Measurements from ENCODE around the gene ORM1. TPM values are rescaled to one million over a fixed set of nuclear protein-coding genes. Genes with fewer than 3 reads are reported as not detected.

Gene ORM1
- total RNA-seq, 1 donor from 2014 or later: not detected

DNA sequence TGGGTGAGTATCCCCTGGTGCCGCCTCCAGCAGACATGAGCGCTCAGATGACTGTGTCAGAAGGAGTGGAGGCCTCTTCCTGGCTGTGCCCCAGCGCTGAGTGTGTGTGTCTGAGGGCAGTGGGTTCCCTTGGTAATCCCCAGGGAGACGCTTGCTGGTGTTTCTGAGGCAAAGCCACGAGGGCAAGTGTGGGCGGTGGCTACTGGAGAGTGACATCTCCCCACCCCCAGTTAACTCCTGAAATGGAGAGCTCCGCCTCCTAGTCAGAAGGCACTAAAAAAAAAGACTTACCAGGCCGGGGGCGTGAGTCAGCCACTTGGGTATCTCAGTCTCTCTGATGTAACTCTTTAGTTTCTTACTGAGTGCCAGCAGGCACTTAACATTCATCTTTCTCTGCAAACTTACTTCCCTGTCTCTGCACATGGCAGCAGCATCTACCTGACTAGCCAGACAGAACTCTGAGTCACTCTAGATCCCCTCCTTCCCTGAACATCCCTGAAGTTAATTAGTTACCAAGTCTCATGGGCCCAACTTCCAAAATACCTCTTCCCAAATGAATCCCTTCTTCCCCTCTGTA is 26.1 kb downstream of the ORM1 start:
- peaks cover 4% of the 10 kb centered on the region for H3K36me3 ChIP-seq (ENCODE audit: control insufficient read depth, insufficient read depth, low read length)
- TF ChIP-seq, protein P1, sequence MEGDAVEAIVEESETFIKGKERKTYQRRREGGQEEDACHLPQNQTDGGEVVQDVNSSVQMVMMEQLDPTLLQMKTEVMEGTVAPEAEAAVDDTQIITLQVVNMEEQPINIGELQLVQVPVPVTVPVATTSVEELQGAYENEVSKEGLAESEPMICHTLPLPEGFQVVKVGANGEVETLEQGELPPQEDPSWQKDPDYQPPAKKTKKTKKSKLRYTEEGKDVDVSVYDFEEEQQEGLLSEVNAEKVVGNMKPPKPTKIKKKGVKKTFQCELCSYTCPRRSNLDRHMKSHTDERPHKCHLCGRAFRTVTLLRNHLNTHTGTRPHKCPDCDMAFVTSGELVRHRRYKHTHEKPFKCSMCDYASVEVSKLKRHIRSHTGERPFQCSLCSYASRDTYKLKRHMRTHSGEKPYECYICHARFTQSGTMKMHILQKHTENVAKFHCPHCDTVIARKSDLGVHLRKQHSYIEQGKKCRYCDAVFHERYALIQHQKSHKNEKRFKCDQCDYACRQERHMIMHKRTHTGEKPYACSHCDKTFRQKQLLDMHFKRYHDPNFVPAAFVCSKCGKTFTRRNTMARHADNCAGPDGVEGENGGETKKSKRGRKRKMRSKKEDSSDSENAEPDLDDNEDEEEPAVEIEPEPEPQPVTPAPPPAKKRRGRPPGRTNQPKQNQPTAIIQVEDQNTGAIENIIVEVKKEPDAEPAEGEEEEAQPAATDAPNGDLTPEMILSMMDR (IDR thresholded peaks at IDR 0.05; ENCODE audit: insufficient read depth, low read length, severe bottlenecking): no peak
- H3K27me3 ChIP-seq (ENCODE audit: control insufficient read depth, insufficient read depth, low read length): no peaks in the 10 kb centered on the region
- FAIRE-seq (peak; percentile 97), DNase-seq (ENCODE audit: low read depth) (peak; percentile 94)
- H3K4me3 ChIP-seq (ENCODE audit: low read depth, low read length): no peak overlapping the region

- TF ChIP-seq, protein P1 (IDR thresholded peaks at IDR 0.05; ENCODE audit: insufficient read depth, low read length, severe bottlenecking): no peak
- no peak for FAIRE-seq
Observed at GRCh38 chr9:114349713-114350480, 27.0 kb downstream of the ORM1 start.

GRCh38 chr9:114350636-114351401 is 27.9 kb downstream of the ORM1 start:
- H3K27me3 ChIP-seq (ENCODE audit: control insufficient read depth, insufficient read depth, low read length): no peaks in the 10 kb centered on the region
- no peak overlapping the region for H3K4me3 ChIP-seq (ENCODE audit: low read depth, low read length)
- H3K36me3 ChIP-seq (ENCODE audit: control insufficient read depth, insufficient read depth, low read length): peaks cover 5% of the 10 kb centered on the region
- no peak for DNase-seq (ENCODE audit: low read depth)
- FAIRE-seq: no peak
- TF ChIP-seq, protein P1 (IDR thresholded peaks at IDR 0.05; ENCODE audit: insufficient read depth, low read length, severe bottlenecking): no peak

More at GRCh38 chr9:114349713-114350480, 27.0 kb downstream of the ORM1 start:
- DNase-seq (ENCODE audit: low read depth): no peak
- Histone ChIP-seq H3K36me3 (ENCODE audit: control insufficient read depth, insufficient read depth, low read length) (peaks cover 4% of the 10 kb centered on the region), H3K4me3 (ENCODE audit: low read depth, low read length) (no peak overlapping the region), H3K27me3 (ENCODE audit: control insufficient read depth, insufficient read depth, low read length) (no peaks in the 10 kb centered on the region)

DNA sequence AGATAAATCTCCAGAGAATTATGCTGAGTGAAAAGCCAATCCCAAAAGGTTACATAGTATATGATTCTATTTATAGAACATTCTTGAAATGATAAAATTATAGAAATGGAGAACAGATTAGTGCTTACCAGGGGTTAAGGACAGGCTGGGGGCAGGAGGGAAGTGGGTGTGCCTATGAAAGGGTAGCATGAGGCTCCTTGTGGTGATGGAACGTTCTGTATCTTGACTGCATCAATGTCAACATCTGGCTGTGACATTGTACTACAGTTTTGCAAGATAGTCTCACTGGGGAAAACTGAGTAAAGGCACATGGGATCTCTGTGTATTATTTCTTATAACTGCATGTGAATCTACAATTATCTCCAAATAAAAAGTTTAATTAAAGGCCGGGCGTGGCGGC is 29.0 kb downstream of the ORM1 start:
- TF ChIP-seq, protein P1 (IDR thresholded peaks at IDR 0.05; ENCODE audit: insufficient read depth, low read length, severe bottlenecking): no peak
- Histone ChIP-seq H3K27me3 (ENCODE audit: control insufficient read depth, insufficient read depth, low read length) (no peaks in the 10 kb centered on the region), H3K4me3 (ENCODE audit: low read depth, low read length) (no peak overlapping the region), H3K36me3 (ENCODE audit: control insufficient read depth, insufficient read depth, low read length) (peaks cover 3% of the 10 kb centered on the region)
- DNase-seq (ENCODE audit: low read depth) (no peak), FAIRE-seq (no peak)

DNA sequence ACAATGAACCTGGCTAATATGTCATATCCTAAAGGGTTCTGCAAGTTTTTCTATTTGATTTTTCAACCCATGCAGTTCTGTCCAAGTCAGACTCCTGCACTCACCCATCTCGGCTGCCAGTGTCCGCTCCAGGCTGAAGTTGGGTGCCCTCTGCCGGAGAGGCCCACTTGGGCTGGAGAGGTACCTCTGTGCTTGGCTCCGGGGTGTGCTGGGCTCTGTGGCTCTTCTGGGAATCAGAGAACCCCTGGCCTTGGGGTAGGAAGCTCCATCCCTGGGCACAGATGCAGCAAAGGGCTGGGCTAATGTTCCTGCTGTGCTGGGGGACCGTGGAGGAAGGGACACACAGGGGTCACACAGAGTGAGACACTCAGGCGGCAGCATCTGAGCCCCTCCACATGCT is 32.9 kb downstream of the ORM1 start:
- no peak for DNase-seq (ENCODE audit: low read depth)
- FAIRE-seq: no peak
- TF ChIP-seq, protein P1 (IDR thresholded peaks at IDR 0.05; ENCODE audit: insufficient read depth, low read length, severe bottlenecking): no peak
- Histone ChIP-seq H3K36me3 (ENCODE audit: control insufficient read depth, insufficient read depth, low read length) (peaks cover 19% of the 10 kb centered on the region), H3K27me3 (ENCODE audit: control insufficient read depth, insufficient read depth, low read length) (no peaks in the 10 kb centered on the region), H3K4me3 (ENCODE audit: low read depth, low read length) (no peak overlapping the region)

Data from bronchial epithelial cell (primary cell).